HG02973 (cell line): Measurements from ENCODE around the gene SLC16A9.

ENCODE experiments used
- ATAC-seq: cut with Tn5 transposase; IDR thresholded peaks from one replicate; pipeline ENCODE4 v1.9.1; 2021; ENCODE audit warnings: moderate library complexity; ENCODE audit not compliant: unreplicated experiment

SLC16A9 gene

DNA sequence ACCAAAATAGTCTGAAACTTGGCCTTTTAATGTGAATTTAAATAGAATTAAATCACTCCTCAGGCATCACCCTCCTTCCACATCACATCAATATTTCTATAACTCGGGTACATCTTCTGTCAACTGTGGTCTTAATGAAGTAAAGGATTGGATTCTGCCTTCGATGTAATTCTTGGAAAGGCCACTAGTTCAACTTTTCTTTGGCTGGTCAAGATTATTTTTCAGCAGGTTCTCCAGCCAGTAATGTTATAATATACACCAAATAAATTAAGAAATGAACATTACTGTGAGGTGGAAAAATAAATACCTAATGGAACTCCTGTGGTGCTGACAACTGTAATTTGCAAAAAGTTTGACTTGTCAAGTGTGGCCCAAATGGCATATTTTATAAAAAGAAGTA is 9.7 kb upstream of the SLC16A9 start:
- ATAC-seq: no peak

DNA sequence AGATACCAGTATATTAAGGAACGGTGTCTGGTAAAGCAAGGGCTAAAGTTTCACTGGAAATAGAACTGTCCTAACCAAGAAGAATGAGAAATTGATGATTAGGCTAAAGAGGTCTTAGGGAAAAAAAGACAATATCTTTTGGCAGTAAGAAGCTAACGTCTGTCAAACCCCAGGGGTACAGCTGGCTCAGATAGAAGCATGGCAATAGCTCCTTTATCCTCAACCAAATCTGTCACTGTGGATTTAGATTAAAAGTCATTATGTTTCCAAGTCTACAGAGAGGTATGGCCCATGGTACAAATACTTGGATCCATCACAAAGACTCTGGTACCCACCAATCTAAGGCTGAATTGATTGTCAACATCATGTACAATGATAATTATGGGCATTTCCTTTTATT is 8.6 kb upstream of the SLC16A9 start:
- ATAC-seq: no peak

DNA sequence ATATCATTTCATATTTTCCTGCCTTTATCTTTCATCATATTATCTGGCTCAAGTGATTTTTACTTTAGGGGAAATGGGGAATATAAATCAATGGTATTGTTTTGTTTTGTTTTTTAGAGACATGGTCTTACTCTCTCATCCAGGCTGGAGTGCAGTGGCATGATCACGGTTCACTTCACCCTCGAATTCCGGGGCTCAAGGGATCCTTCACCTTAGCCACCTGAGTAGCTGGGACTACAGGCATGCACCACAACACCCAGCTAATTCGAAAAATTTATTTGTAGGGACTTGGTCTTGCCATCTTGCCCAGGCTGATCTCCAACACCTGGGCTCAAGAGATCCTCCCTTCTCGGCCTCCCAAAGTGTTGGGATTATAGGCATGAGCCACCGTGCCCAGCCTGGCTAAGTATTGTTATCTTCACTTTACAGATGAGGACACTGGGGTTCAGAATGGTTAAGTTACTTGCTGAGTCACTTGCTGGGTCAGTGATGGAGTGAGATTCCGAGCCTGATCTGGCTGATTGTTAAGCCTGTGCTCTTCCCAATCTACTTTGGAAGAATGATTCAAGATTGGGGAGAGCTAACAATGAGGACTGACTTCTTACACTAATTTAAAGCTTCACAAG is 3.7 kb upstream of the SLC16A9 start:
- no peak for ATAC-seq

DNA sequence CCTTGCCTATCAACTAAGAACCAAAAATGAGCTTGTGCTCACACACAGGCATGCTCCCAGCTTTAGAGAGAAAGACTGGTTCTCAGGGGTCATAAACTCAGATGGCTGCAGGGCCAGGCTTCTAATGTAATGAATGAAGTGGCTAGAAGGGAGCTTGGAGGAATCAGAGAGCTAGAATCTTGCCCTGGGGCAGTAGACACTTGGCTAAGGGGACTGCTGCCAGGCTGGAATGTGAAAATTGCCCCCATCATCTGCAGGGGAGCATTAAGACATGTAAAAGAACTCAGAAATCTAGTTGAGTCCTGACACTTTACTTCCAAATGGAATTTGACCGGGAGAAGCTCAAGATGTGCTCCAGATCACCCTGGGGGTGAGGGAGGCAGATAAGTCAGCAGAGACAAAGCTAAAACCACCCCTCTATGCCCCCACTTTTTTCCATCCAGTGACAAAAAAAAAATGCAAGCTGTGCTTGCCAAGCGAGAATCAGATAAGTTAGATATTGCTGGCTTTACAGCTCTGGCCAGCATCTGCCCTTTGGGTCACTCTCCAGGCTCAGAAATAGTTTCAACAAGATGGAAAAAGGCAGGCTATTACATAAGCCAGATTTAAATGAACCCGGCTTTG is 2.3 kb upstream of the SLC16A9 start:
- ATAC-seq: no peak

DNA sequence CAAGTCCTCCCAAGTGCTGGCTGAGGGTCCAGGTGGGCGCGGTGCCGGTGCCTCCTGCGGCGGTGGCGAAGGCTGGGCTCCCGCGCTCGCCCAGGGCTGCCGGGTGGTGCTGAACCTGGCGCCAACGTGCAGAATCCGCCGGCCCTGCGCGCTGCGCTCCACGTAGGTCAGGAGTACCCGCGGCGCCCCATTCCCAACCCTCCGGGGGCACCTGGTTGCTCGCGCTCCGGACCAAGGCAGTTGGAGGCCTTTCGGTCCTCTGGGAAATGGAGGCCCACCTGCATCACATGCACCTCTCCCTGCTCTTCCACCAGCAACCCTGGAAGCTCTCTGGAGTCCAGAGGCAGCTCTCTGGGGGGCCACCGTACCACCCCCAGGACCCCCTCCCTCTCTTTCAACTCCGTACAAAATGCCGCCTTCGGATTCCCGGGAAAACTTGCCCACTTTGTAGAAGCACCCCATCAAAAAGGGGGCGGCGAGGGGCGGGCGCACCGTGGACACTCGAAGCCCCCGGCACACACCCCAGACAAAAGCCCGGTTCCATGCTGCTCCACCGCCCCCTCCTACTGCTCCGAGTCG is 745 bp downstream of the SLC16A9 start:
- no peak for ATAC-seq

DNA sequence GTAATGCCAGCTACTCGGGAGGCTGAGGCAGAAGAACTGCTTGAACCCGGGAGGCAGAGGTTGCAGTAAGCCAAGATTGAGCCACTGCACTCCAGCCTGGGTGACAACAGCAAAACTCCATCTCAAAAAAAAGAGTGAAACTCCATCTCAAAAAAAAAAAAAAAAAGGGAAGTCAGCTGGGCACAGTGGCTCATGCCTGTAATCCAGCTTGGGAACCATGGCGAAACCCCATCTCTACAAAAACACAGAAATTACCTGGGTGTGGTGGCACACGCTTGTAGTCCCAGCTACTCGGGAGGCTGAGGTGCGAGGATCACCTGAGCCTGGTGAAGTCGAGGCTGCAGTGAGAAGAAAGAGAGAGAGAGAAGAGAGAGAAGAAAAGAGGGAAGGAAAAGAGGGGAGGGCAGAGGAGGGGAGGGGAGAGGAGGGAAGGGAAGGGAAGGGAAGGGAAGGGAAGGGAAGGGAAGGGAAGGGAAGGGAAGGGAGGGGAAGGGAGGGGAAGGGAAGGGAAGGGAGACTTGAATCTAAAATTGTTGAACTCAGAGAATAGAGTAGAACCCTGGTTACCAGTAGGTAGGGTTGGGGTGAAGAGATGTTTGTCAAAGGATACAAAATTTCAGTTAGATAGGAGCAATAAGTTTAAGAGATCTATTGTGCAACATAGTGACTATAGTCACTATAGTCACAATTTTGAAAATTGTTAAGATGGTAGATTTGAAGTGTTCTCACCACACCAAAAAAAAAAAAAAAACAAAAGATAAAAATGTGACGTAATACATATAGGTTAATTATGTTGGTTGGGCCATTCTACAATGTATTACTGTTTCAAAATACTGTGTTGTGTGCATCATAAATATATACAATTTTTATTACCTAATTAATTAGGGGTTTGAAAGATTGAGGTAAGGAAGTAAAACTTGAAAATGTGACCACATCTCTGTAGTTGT is 2.5 kb downstream of the SLC16A9 start:
- no peak for ATAC-seq

DNA sequence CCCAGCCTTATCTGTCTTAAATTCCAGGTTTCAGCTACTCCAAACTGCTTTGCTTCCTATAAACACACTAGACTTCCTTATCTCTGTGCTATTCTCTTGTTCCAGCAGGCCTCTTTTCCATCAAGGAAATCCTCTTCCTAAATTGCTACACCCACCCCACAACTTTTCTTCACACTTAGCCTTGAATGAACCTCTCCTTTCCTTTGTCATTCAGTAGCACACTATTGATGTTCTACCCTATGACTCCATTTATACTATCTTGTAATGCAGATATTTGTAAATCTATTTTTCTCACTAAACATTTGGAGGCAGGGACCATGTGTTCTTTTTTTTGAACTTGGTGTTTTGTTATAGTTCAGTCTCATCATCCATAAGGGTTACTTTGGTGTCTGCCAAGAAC is 3.7 kb downstream of the SLC16A9 start:
- no peak for ATAC-seq

DNA sequence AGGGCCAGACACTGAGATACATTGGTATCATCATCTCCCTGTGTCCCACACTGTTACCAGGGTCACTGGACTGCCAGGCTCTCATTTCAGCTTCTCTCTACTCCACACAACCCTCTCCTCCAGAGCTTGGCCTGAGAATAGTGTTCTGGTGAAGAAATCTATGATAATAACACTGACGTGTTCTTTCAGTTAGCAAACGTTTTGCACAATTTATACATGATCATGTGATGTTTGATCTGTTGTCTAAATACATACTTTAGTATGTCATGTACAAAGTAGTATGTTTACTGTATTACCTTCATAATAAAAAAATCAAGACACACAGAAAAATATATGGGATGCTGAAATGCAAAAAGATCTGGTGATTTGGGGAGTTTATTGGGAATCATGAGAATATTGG is 5.0 kb downstream of the SLC16A9 start:
- no peak for ATAC-seq

DNA sequence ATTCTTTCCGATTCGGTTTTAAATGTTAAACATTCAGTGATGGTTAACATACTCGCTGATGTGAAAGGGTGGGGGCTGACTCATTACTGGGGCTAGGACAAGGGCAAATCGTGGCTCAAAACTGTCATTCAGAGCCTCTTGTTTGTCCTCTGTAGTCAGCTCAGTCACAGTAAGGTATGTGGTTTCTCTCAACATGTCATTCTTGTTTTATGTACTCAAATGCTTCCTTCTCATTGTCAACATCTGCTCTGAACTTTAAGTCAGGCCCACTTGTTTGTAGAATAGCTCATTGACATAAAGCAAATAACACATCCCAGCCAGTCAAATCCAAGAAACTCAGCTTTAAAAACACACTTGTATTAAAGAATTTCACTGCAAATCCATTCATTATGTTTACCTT is 7.3 kb downstream of the SLC16A9 start:
- no peak for ATAC-seq

DNA sequence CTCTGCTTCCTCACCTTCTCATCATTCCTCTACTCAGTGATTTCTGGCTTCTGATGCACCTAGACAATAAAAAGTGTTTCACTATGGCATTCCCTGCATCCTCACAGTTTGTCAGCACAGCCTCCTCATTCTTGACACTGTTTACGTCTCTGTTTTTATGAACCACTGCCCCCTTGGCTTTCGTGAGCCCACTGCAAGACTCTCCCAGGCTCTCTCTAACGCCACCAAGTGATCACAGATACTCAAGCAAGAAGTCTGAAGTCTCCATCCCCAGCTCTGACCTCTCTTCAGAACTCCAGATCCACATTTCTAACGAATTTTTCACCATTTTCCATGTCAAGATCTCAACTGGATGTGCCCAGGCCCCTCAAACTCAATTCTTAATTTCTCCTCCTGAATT is 8.9 kb downstream of the SLC16A9 start:
- ATAC-seq: no peak

DNA sequence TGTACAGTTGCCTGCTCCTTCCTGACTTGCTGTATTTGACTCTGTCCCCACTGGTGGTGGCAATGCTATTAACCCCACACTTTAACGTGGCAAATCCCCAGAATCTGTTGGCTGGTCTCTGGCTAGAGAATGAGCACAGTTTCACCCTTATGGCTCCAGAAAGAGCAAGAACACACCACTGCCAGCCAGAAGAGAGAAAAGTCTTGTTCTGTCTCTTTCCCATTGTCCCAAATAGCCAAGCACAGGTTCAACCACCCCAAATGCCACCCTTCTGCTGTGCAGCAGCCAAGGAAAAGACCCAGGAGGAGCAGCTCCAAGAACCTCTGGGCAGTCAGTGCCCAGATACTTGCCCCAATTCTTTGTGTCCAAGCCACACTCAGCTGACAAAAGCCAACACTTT is 11.3 kb downstream of the SLC16A9 start:
- no peak for ATAC-seq

DNA sequence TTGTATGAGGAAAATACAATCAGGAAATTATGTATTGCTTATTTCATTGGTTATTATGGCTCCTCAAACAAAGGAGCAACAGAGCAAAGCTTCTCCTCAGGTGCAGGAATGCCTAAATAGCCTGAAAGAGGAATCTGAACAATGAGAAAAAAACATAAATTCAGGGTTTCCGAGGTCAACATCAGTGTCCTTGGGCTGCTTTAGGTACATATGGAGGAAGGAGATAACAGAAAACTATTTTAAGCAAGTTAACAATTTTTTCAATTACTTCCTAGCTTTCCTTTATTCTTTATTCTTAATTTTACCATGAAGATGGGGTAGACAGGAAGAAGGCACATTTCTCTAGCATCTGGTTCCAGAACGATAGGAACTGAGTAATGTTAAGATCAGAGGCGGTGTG is 14.0 kb downstream of the SLC16A9 start:
- no peak for ATAC-seq

DNA sequence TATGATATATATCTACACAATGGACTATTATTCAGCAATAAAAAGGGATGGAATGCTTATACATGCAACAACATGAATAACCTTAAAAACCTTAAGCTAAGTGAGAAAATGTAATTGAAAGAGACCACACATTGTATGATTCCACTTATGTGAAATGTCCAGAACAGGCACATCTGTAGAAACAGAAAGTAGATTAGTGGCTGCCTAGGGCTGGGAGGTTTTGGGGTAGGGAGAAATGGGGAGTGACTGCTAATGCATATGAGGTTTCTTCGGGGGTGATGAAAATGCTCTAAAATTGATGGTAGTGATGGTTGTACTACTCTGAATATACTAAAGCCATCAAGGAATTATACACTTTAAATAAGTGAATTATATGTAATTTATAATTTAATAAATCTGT is 14.7 kb downstream of the SLC16A9 start:
- ATAC-seq: no peak

DNA sequence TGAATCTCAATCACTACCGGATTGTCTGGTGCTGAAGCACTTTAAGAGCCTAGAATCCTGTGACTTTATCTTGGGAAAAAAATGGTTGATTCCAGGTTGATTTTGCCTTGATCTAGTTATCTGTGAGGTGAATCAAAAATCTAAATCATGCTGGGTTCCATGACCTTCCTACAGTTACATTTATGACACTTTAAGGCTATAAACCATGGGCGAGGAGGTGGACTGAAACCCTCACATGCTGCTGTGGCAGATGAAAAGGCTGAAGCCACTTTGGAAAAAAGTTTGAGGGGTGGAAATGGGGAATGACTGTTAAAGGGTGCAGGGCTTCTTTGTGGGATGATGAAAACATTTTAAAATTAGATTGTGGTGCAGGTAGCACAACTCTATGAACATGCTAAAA is 17.5 kb downstream of the SLC16A9 start:
- ATAC-seq: no peak

DNA sequence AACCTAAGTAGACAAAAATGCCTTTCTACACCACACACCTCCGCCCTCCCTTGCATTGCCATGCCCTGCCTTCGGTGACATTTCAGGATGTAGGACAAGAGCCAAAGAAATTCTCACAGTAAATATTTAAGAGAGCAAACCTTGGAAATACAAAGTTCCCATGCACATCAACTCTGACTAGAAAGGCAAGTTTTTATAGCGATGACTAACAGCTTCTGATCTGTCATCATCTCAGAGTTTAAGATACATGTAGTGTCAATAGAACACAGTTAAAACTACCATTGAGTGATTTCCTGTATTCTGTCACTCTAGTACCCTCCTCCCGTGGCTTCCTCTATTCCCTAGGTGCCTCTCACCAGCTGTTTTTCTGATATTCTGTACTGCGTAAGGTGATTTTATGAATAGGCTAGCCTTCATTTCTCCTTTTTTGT is 20.7 kb downstream of the SLC16A9 start:
- ATAC-seq: no peak

DNA sequence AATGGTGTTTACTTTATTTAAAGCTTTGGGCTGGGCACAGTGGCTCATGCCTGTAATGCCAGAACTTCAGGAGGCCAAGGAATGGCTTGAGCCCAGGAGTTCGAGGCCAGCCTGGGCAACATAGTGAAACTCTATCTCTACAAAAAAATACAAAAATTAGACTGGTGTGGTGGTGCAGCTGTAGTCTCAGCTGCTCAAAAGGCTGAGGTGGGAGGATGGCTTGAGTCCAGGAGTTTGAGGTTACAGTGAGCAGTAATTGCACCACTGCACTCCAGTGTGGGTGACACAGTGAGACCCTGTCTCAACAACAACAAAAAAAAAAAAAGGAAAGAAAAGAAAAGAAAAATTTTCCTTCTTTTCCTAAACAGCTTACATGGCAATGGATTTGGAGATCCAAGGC is 22.0 kb downstream of the SLC16A9 start:
- no peak for ATAC-seq

DNA sequence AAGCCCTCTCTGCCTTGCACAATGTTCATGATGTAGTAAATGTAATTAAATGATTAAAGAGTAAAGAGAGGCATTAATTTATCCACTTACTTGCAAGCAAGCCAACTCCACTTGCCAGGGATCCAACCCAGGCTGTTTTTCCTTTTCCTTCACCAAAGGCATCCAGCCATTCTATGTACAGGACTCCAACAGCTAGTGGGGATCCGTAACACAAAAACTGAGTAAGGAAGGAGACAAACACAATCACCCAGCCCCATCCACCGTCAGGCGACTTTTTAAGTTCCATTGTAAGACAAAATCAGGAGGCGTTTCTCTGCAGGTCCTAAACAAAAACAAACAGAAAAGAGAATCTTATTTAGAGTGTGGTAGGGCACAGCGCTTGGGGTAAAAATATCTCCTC is 25.6 kb downstream of the SLC16A9 start:
- no peak for ATAC-seq

DNA sequence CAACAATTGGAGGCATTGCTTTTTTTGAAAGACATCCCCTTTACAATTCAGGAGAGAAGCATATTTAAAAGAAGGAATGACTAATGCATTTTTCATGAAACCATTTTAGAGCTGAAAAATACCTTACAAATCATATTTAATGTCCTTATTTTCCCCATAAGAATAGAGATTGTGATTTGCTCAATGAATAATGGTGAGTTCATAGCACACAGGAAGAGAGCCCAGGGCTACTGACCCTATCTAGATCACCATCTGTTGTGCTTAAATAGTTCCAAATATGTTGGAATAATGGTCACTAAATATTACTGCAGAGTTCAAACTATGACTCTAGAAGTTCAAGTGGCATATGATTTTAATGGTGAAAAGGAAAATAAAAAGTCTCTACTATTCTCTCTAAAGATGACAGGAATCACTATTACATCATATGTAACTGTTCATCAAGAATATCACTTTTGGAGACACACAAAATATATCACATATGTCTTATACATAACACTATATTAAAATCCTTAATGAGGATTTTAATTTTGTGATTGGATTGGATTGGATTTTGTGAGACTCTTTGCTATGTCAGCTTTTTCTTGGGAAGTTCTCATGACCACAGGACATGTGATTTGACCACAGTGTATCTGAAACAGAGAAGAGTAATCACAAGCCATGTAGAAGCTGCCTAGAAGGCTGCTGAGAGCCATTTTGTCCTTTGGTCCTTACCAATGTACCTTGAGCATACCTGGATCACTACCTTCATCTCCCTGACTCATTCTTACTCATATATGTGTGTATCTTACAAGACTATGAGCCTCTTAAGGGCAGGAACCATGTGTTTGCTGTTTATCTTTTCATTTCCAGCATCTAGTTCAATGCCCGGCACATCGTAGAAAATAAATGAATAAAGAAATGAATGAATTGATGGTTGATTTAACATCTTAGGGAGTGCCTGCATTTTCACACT is 26.4 kb downstream of the SLC16A9 start:
- ATAC-seq: no peak

DNA sequence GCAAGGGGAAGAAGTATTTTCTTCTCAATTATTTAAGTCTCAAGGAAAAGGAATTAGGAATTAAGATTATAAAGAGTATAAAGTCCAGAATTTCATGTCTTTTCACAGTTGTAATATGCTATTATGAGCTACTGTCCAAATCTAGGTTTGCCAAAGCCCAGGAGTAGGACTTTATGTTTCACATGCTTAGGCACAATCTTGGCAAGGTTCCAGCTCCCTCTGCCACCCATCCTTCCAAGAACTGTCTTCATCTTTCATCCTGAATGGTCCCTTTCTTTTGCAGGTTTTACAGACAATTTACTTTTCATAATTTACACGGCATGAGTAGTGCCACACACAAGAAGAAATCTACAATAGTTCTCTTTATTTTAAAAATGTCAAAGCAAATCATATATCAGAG is 29.5 kb downstream of the SLC16A9 start:
- no peak for ATAC-seq

DNA sequence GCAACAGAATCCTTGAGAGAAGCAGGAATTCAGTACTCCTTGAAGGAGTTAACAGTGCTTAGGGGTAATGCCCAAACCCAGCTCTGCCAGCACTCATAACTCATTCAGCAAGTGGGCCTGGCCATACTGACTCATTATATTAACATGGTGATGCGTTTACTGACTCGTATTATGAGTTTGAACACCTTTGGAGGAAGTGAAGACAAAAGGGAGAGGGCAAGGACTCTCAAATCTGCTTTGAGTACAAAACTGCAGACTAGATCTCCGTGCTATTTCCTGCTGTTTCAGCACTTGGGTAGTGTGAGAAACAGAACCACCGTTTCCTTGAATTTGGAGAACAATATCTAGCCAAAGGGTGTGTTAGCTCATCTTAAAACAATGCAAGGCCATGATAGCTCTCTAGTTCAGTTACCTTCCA is 30.8 kb downstream of the SLC16A9 start:
- peak; percentile 86 for ATAC-seq
